Stomach (tissue), 9 donors: ENCODE data around the gene EPC1. TPM values are rescaled to one million over a fixed set of nuclear protein-coding genes. Genes with fewer than 3 reads are reported as not detected.

Source experiments
- DNase-seq, 2 donors: peaks; one replicate each; pipeline versions ENCODE4 v3.0.0 to v3.0.0-alpha.2; 2013 to 2019
- H3K27ac ChIP-seq, 5 donors: fragments of 200-600 bp in 4 of 5; sonication (generic) in 4 of 5; one replicate each; pipeline ENCODE4 v1.5.1; 2013 to 2019; ENCODE audit warnings: mild to moderate bottlenecking in 1 of 5, moderate library complexity in 1 of 5
- H3K27me3 ChIP-seq, 3 donors: fragments of 200-600 bp; sonication (generic); one replicate each; pipeline ENCODE4 v1.5.1; 2017 to 2019; ENCODE audit warnings: mixed run types in 1 of 3
- H3K36me3 ChIP-seq, 4 donors: fragments of 200-600 bp; sonication (generic); 1 replicate in 3 of 4; 2 replicates in 1 of 4; pipeline ENCODE4 v1.5.1; 2016 to 2019
- H3K4me1 ChIP-seq, 4 donors: fragments of 200-600 bp; sonication (generic); one replicate each; pipeline ENCODE4 v1.5.1; 2016 to 2019
- H3K4me3 ChIP-seq, 4 donors: fragments of 200-600 bp; sonication (generic) in 3 of 4; one replicate each; pipeline ENCODE4 v1.5.1; 2016 to 2019; ENCODE audit warnings: mild to moderate bottlenecking in 1 of 4
- H3K9me3 ChIP-seq, 4 donors: fragments of 200-600 bp; sonication (generic); one replicate each; pipeline ENCODE4 v1.5.1; 2016 to 2019
- CTCF ChIP-seq, 7 experiments: fragments of 450-650 bp in 4 of 7; fragments of 200-600 bp in 3 of 7; sonication (generic) in 3 of 7; IDR thresholded peaks; one replicate each; pipeline ENCODE4 v1.5.1; 2016 to 2019; ENCODE audit warnings: antibody characterized with exemption in 7 of 7, control low read depth in 2 of 7, mild to moderate bottlenecking in 1 of 7
- EP300 ChIP-seq: sonication (generic); formaldehyde crosslinking; IDR thresholded peaks from one replicate; pipeline ENCODE4 v1.6.1; 2017; ENCODE audit warnings: antibody characterized with exemption
- POLR2A ChIP-seq, 4 donors: fragments of 450-650 bp; IDR thresholded peaks; one replicate each; pipeline ENCODE4 v1.6.1; 2016; ENCODE audit warnings: antibody characterized with exemption in 4 of 4, control low read depth in 2 of 4, mild to moderate bottlenecking in 1 of 4, moderate library complexity in 1 of 4
- POLR2AphosphoS5 ChIP-seq, 3 donors: sonication (generic); formaldehyde crosslinking; IDR thresholded peaks; one replicate each; pipeline ENCODE4 v1.6.1; 2016; ENCODE audit warnings: antibody characterized with exemption in 3 of 3
- WGBS, 5 donors: extraction: QIAGEN DNeasy Blood & Tissue Kit in 3 of 5; methylation state at CpG; one replicate each; pipeline versions ENCODE4 v1.1.5 to v1.1.7; 2013 to 2018; 5-methylcytosine and 5-hydroxymethylcytosine counted together
- intact Hi-C: fragments of 100-400 bp; cut with DNase I; formaldehyde crosslinking; loops from one replicate; pipeline ENCODE4 v1.15.1; 2023; ENCODE audit warnings: low total_unique reads
- polyA plus RNA-seq, 3 donors: library from polyadenylated mRNA; stranded (reverse); fragments of 200-250 nt; gene quantifications; one replicate each; pipeline ENCODE4 v1.2.3, GENCODE V29; 2013
- total RNA-seq, 5 donors: library from RNA; depleted of rRNA; stranded (reverse); fragments of >200 nt; gene quantifications; one replicate each; pipeline versions ENCODE4 v1.1.0 to v1.2.3, GENCODE V29; 2014 to 2016
- donor health status: healthy with polysubstance abuse.
- donor health status: Bipolar disorder and iron deficiency.
- donor health status: healthy.

Gene EPC1
- total and polyA plus RNA-seq, 8 donors: 9.2 to 182 (median 32.5) TPM

- H3K27ac ChIP-seq: no peak overlapping the region
- no peaks in the 10 kb centered on the region for H3K27me3 ChIP-seq
- WGBS, 5 donors: 90 to 98% (median 92%) methylated on average over 3 of the region's 3 CpGs
- TF ChIP-seq POLR2A (IDR thresholded peaks at IDR 0.05): no peak
- no peak for TF ChIP-seq POLR2AphosphoS5 (IDR thresholded peaks at IDR 0.05)
- TF ChIP-seq EP300: no peak
- TF ChIP-seq CTCF (IDR thresholded peaks at IDR 0.05): no peak
- H3K9me3 ChIP-seq: no peaks in the 10 kb centered on the region
- intact Hi-C loops: loop anchor here (5.0 kb wide), 1 partner anchor 76 kb away; no protein-coding TSS in a partner anchor
- H3K4me1 ChIP-seq: peaks cover 66 to 99% (median 85%) of the 10 kb centered on the region in 4 donors
- no peak overlapping the region for H3K4me3 ChIP-seq
- no peak for DNase-seq
- no peaks in the 10 kb centered on the region for H3K36me3 ChIP-seq
Measured at GRCh38 chr10:32338262-32338661, 8.7 kb downstream of the EPC1 start.

DNA sequence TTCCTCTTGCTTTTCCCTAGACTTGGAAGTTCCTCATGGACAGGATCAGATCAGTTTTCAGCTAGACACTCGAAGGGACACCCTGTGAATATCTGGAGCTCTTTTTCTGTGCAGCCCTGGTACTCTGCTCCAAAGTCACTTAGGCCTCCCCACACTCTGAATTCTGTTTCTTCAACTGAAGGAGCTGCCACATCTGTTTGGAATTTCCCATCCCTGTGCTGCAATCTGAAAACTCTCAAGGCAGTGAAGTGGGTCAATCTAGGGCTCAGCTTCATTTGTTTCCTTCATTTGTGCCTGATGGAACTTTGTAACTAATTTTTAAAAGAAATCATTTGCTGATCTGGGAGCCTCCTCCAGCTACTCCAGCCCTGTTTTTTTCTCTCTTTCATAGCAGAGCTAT, 9.6 kb downstream of the EPC1 start:
- peaks cover 71 to 99% (median 88%) of the 10 kb centered on the region in 4 donors for H3K4me1 ChIP-seq
- TF ChIP-seq EP300 (no peak), CTCF (IDR thresholded peaks at IDR 0.05) (no peak), POLR2AphosphoS5 (IDR thresholded peaks at IDR 0.05) (no peak), POLR2A (IDR thresholded peaks at IDR 0.05) (no peak)
- WGBS, 5 donors: 77 to 92% (median 85%) methylated on average over 1 of the region's 1 CpG
- H3K36me3 ChIP-seq: no peaks in the 10 kb centered on the region
- no peak overlapping the region for H3K4me3 ChIP-seq
- H3K9me3 ChIP-seq: no peaks in the 10 kb centered on the region
- H3K27me3 ChIP-seq: no peaks in the 10 kb centered on the region
- no peak overlapping the region for H3K27ac ChIP-seq
- no peak for DNase-seq
- intact Hi-C loops: loop anchor here (5.0 kb wide), 1 partner anchor 75 kb away; no protein-coding TSS in a partner anchor

- Histone ChIP-seq H3K9me3 (no peaks in the 10 kb centered on the region), H3K4me1 (peaks cover 66 to 99% (median 82%) of the 10 kb centered on the region in 4 donors), H3K27ac (no peak overlapping the region), H3K36me3 (peaks cover 0 to 3% (median 0%) of the 10 kb centered on the region in 4 donors), H3K4me3 (no peak overlapping the region), H3K27me3 (no peaks in the 10 kb centered on the region)
- DNase-seq: no peak
- intact Hi-C loops: no loop called here
- TF ChIP-seq EP300 (no peak), CTCF (IDR thresholded peaks at IDR 0.05) (no peak), POLR2A (IDR thresholded peaks at IDR 0.05) (no peak), POLR2AphosphoS5 (IDR thresholded peaks at IDR 0.05) (no peak)
- WGBS, 5 donors: 53 to 76% (median 72%) methylated on average over 3 of the region's 3 CpGs
Measured at GRCh38 chr10:32333849-32334248, 13.1 kb downstream of the EPC1 start.

- Histone ChIP-seq H3K4me3 (peak overlapping the region in 1 of 4 donors; percentile 4), H3K27me3 (no peaks in the 10 kb centered on the region), H3K36me3 (peaks cover 0 to 5% (median 0%) of the 10 kb centered on the region in 4 donors), H3K4me1 (peaks cover 63 to 99% (median 81%) of the 10 kb centered on the region in 4 donors), H3K27ac (peak overlapping the region in 3 of 5 donors; percentile 31 to 35 (median 34)), H3K9me3 (no peaks in the 10 kb centered on the region)
- 6 to 47% (median 19%) methylated on average over 3 of the region's 3 CpGs for WGBS, 5 donors
- no peak for TF ChIP-seq POLR2A (IDR thresholded peaks at IDR 0.05)
- peak in 2 of 3 donors; percentile 28 to 54 for TF ChIP-seq POLR2AphosphoS5 (IDR thresholded peaks at IDR 0.05)
- DNase-seq: peak in 1 of 2 donors; percentile 60
- intact Hi-C loops: no loop called here
Measured at GRCh38 chr10:32332299-32332750, 14.6 kb downstream of the EPC1 start.

DNA sequence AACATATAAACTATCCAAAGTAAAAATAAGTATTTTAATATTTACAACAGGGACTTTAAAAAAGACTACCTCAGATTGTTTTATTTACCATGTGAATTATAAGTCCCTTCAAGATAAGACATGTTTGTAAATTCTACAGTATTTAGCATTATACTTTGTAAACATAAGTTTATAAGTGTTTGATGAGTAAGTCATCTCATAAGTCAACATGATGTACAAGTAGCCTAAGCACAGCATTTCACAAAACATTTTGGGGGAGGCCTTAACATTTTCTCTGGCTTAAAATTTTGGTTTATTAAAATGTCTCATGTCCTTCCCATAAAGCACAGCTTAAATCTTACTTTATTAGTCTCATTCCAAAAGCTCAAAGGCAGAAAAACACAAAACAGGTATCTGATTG, 15.4 kb downstream of the EPC1 start:
- Histone ChIP-seq H3K9me3 (no peaks in the 10 kb centered on the region), H3K27ac (peak overlapping the region in 1 of 5 donors; percentile 31), H3K36me3 (peaks cover 0 to 5% (median 0%) of the 10 kb centered on the region in 4 donors), H3K4me3 (no peak overlapping the region), H3K4me1 (peaks cover 59 to 99% (median 80%) of the 10 kb centered on the region in 4 donors), H3K27me3 (no peaks in the 10 kb centered on the region)
- intact Hi-C loops: no loop called here
- TF ChIP-seq POLR2A (IDR thresholded peaks at IDR 0.05) (no peak), CTCF (IDR thresholded peaks at IDR 0.05) (no peak), POLR2AphosphoS5 (IDR thresholded peaks at IDR 0.05) (no peak), EP300 (no peak)
- DNase-seq: no peak
